ENCODE results near the gene CAPN13. TPM values are rescaled to one million over a fixed set of nuclear protein-coding genes. Genes with fewer than 3 reads are reported as not detected.

The CAPN13 gene
- polyA plus RNA-seq, 1 of the 3 experiments (the other 2 are of a cell fraction) = not detected

- 68% methylated on average over 12 of the region's 16 CpGs for WGBS (ENCODE audit: low lambda C conversion rate)
- ChIA-PET POLR2A (no interaction called here), CTCF (interaction anchor here (1.0 to 14.3 kb wide), 6 partner anchors 17 to 527 kb away, joined by 3 to 212 read pairs (median 20); no protein-coding TSS in a partner anchor)
Measured at GRCh38 chr2:30691948-30692828, 115.1 kb downstream of the CAPN13 start.

GRCh38 chr2:30691091-30691947 lies 115.9 kb downstream of the CAPN13 start:
- Histone ChIP-seq H2AFZ (ENCODE audit: low read depth) (no peak overlapping the region), H3K27me3 (ENCODE audit: insufficient read depth) (no peaks in the 10 kb centered on the region), H3K9ac (no peak overlapping the region), H3K4me3 (ENCODE audit: low read depth in 2 of 2, low read length in 1 of 2) (no peak overlapping the region), H3K79me2 (ENCODE audit: insufficient read depth) (no peaks in the 10 kb centered on the region), H3K9me3 (no peaks in the 10 kb centered on the region), H3K27ac (ENCODE audit: low read depth in 2 of 2, low read length in 1 of 2) (no peak overlapping the region), H3K36me3 (replicated peaks in 1 of 2; ENCODE audit: control insufficient read depth in 1 of 2, insufficient read depth in 2 of 2, low read length in 1 of 2) (no peaks in the 10 kb centered on the region), H4K20me1 (ENCODE audit: insufficient read depth) (no peaks in the 10 kb centered on the region), H3K4me1 (ENCODE audit: control insufficient read depth in 1 of 2, insufficient read depth in 2 of 2, low read depth in 1 of 2, low read length in 1 of 2) (peaks cover 0 to 21% of the 10 kb centered on the region in 2 experiments; a peak in 1 of 4 replicates), H3K4me2 (no peak overlapping the region), H3F3A (replicated peaks; ENCODE audit: insufficient read depth) (no peaks in the 10 kb centered on the region), H3K9me2 (no peaks in the 10 kb centered on the region)
- ChIA-PET CTCF (interaction anchor here (1.1 to 14.3 kb wide), 5 partner anchors 17 to 527 kb away, joined by 3 to 212 read pairs (median 36); no protein-coding TSS in a partner anchor), POLR2A (no interaction called here)
- no peak for DNase-seq
- 65% methylated on average over 7 of the region's 7 CpGs for WGBS (ENCODE audit: low lambda C conversion rate)
- TF ChIP-seq ELF1 (IDR thresholded peaks at IDR 0.05) (no peak), NFIC (IDR thresholded peaks at IDR 0.05; ENCODE audit: borderline replicate concordance) (no peak), ZBTB33 (IDR thresholded peaks at IDR 0.05; ENCODE audit: borderline replicate concordance, low read depth) (no peak), POLR2AphosphoS5 (IDR thresholded peaks at IDR 0.05; ENCODE audit: low read depth, low read length) (no peak), FOXJ3 (CRISPR knock-in tag; IDR thresholded peaks at IDR 0.05) (no peak), FOXM1 (IDR thresholded peaks at IDR 0.05; ENCODE audit: low read depth) (no peak), MXI1 (IDR thresholded peaks at IDR 0.05; ENCODE audit: low read depth, low read length) (no peak), NRF1 (IDR thresholded peaks at IDR 0.05; ENCODE audit: low read depth, low read length) (no peak), YY1 (IDR thresholded peaks at IDR 0.05; ENCODE audit: low read depth) (no peak)

More at GRCh38 chr2:30691948-30692828, 115.1 kb downstream of the CAPN13 start:
- no peak overlapping the region for H3K4me3 ChIP-seq (ENCODE audit: low read depth in 2 of 2, low read length in 1 of 2)
- no peak overlapping the region for H3K27ac ChIP-seq (ENCODE audit: low read depth in 2 of 2, low read length in 1 of 2)
- H3K9ac ChIP-seq = no peak overlapping the region
- no peaks in the 10 kb centered on the region for H3K79me2 ChIP-seq (ENCODE audit: insufficient read depth)
- DNase-seq = no peak
- H3K4me2 ChIP-seq = no peak overlapping the region
- peaks cover 0 to 15% of the 10 kb centered on the region in 2 experiments; a peak in 1 of 4 replicates for H3K4me1 ChIP-seq (ENCODE audit: control insufficient read depth in 1 of 2, insufficient read depth in 2 of 2, low read depth in 1 of 2, low read length in 1 of 2)
- no peaks in the 10 kb centered on the region for H3K9me3 ChIP-seq
- TF ChIP-seq GABPA (IDR thresholded peaks at IDR 0.05; ENCODE audit: low read depth) (no peak), RCOR1 (IDR thresholded peaks at IDR 0.05; ENCODE audit: low read length) (no peak), CTCF (IDR thresholded peaks at IDR 0.05) (peak; percentile 29), RAD21 (IDR thresholded peaks at IDR 0.05; ENCODE audit: low read length) (peak; percentile 51), ELF1 (IDR thresholded peaks at IDR 0.05) (no peak), SMC3 (IDR thresholded peaks at IDR 0.05; ENCODE audit: low read depth, low read length) (peak; percentile 27), NFIC (IDR thresholded peaks at IDR 0.05; ENCODE audit: borderline replicate concordance) (no peak), EZH2phosphoT487 (IDR thresholded peaks at IDR 0.05; ENCODE audit: borderline replicate concordance, low read depth) (no peak), SIN3A (IDR thresholded peaks at IDR 0.05; ENCODE audit: borderline replicate concordance, low read depth, low read length) (no peak), FOSL2 (IDR thresholded peaks at IDR 0.05; ENCODE audit: borderline replicate concordance, low read depth) (no peak), JUND (IDR thresholded peaks at IDR 0.05) (no peak)
- no peaks in the 10 kb centered on the region for H3K36me3 ChIP-seq (replicated peaks in 1 of 2; ENCODE audit: control insufficient read depth in 1 of 2, insufficient read depth in 2 of 2, low read length in 1 of 2)
- no peaks in the 10 kb centered on the region for H3K9me2 ChIP-seq
- H2AFZ ChIP-seq (ENCODE audit: low read depth) = no peak overlapping the region
- H3K27me3 ChIP-seq (ENCODE audit: insufficient read depth) = no peaks in the 10 kb centered on the region
- H3F3A ChIP-seq (replicated peaks; ENCODE audit: insufficient read depth) = no peaks in the 10 kb centered on the region
- no peaks in the 10 kb centered on the region for H4K20me1 ChIP-seq (ENCODE audit: insufficient read depth)

All from SK-N-SH (cell line).